Astrocyte (in vitro differentiated cells and primary cell): ENCODE measurements around the gene IGF1R.

Experiments
- CTCF ChIP-seq: IDR thresholded peaks from 2 replicates; pipeline ENCODE4 v1.5.1; 2011; ENCODE audit warnings: low read depth, mild to moderate bottlenecking, inconsistent platforms, low read length, moderate library complexity; ENCODE audit not compliant: insufficient read depth
- EZH2 ChIP-seq: IDR thresholded peaks from 2 replicates; pipeline ENCODE4 v1.6.1; 2012; ENCODE audit warnings: mild to moderate bottlenecking, low read length, inconsistent platforms; ENCODE audit not compliant: insufficient read depth

GRCh38 chr15:98926236-98926635 lies 277.9 kb downstream of the IGF1R start:
- TF ChIP-seq CTCF = no peak
- TF ChIP-seq EZH2 = no peak
